K562 (cell line): ENCODE results near the gene DNAJC6. TPM values are rescaled to one million over a fixed set of nuclear protein-coding genes. Genes with fewer than 3 reads are reported as not detected.

Source experiments
- ARNT ChIP-seq, 2 experiments: fragments of 450-650 bp; IDR thresholded peaks; 2 replicates each; pipeline ENCODE4 v1.6.1; 2016; ENCODE audit warnings: mild to moderate bottlenecking in 1 of 2
- BHLHE40 ChIP-seq: IDR thresholded peaks from 2 replicates; pipeline ENCODE4 v1.6.1; 2011; ENCODE audit warnings: low read length, improper control_type of control experiment
- BMI1 ChIP-seq: fragments of 150-350 bp; IDR thresholded peaks from 2 replicates; pipeline ENCODE4 v1.6.1; 2014; ENCODE audit warnings: low read length
- CBFA2T2 ChIP-seq: fragments of 450-650 bp; conservative IDR thresholded peaks from 2 replicates; pipeline ENCODE4 v1.6.1; 2017; ENCODE audit warnings: mild to moderate bottlenecking
- CTCF ChIP-seq, 3 experiments: IDR thresholded peaks in 2 of 3; conservative IDR thresholded peaks in 1 of 3; 2 replicates each; pipeline ENCODE4 v1.5.1; 2011 to 2012; ENCODE audit warnings: low read length in 3 of 3, mild to moderate bottlenecking in 3 of 3, control low read depth in 2 of 3, improper control_type of control experiment in 1 of 3, inconsistent platforms in 1 of 3, low read depth in 1 of 3, mixed read lengths in 1 of 3, moderate library complexity in 1 of 3; ENCODE audit not compliant: insufficient read depth in 2 of 3
- EGR1 ChIP-seq: fragments of 450-650 bp; conservative IDR thresholded peaks from 2 replicates; pipeline ENCODE4 v1.6.1; 2017; ENCODE audit warnings: mild to moderate bottlenecking
- HDAC8 ChIP-seq: fragments of 450-650 bp; IDR thresholded peaks from 2 replicates; pipeline ENCODE4 v1.6.1; 2016; ENCODE audit warnings: mild to moderate bottlenecking, missing genetic modification characterization, moderate library complexity, missing compliant biosample characterization
- KHSRP ChIP-seq: fragments of 450-650 bp; IDR thresholded peaks from 2 replicates; pipeline ENCODE4 v1.6.1; 2017
- KLF13 ChIP-seq: fragments of 450-650 bp; IDR thresholded peaks from 2 replicates; pipeline ENCODE4 v1.6.1; 2016; ENCODE audit warnings: missing genetic modification characterization, low read depth, mild to moderate bottlenecking, missing compliant biosample characterization, moderate library complexity, borderline replicate concordance
- MAFG ChIP-seq: fragments of 450-650 bp; conservative IDR thresholded peaks from 2 replicates; pipeline ENCODE4 v1.6.1; 2016; ENCODE audit warnings: missing genetic modification characterization, missing compliant biosample characterization
- MYNN ChIP-seq, 2 experiments: sonication (generic); formaldehyde crosslinking in 1 of 2; IDR thresholded peaks; 2 replicates each; pipeline versions ENCODE4 v1.5.0 to v1.6.1; 2016 to 2020; ENCODE audit warnings: antibody characterized with exemption in 1 of 2, missing genetic modification reagents in 1 of 2
- NUFIP1 ChIP-seq: fragments of 450-650 bp; IDR thresholded peaks from 2 replicates; pipeline ENCODE4 v1.6.1; 2018; ENCODE audit not compliant: partially characterized antibody
- PML ChIP-seq: IDR thresholded peaks from 2 replicates; pipeline ENCODE4 v1.6.1; 2012; ENCODE audit warnings: low read length, inconsistent platforms
- THAP12 ChIP-seq: fragments of 250-450 bp; sonication (Bioruptor Pico); IDR thresholded peaks from 2 replicates; pipeline ENCODE4 v1.9.0; 2021; ENCODE audit warnings: mild to moderate bottlenecking, inconsistent platforms
- XRCC5 ChIP-seq: fragments of 200-400 bp; formaldehyde crosslinking; IDR thresholded peaks from 2 replicates; pipeline ENCODE4 v1.6.1; 2017; ENCODE audit warnings: low read depth, mild to moderate bottlenecking, low read length
- ZNF280A ChIP-seq: fragments of 450-650 bp; IDR thresholded peaks from 2 replicates; pipeline ENCODE4 v1.6.1; 2018; ENCODE audit warnings: mild to moderate bottlenecking, low read depth; ENCODE audit not compliant: partially characterized antibody
- polyA plus RNA-seq, 8 experiments: library from polyadenylated mRNA; depleted of rRNA in 4 of 8; stranded (reverse) in 5 of 8; unstranded in 3 of 8; fragments of >200 nt; fragmentation: Nextera tagmentation in 2 of 8; fragmentation: Illumina TruSeq in 1 of 8; extraction: Ambion mirVana in 2 of 8; extraction: Trizol in 1 of 8; gene quantifications; 2 replicates each; pipeline versions ENCODE4 v1.2.1 to v1.2.3, GENCODE V29; 2011 to 2014; ENCODE audit warnings: inconsistent platforms in 1 of 8, missing spikeins in 1 of 8
- total RNA-seq, 7 experiments: library from RNA; depleted of rRNA in 6 of 7; stranded (reverse); fragments of >200 nt in 6 of 7; fragmentation: Illumina TruSeq in 2 of 7; extraction: Trizol in 2 of 7; gene quantifications; 2 replicates each; pipeline versions ENCODE4 v1.2.1 to v1.2.3, GENCODE V29; 2011 to 2021; ENCODE audit warnings: low replicate concordance in 1 of 7
- TF ChIP-seq, protein P1 (sequence below): fragments of 250-450 bp; sonication (Bioruptor Pico); IDR thresholded peaks from 2 replicates; pipeline ENCODE4 v1.4.0; 2020; ENCODE audit warnings: mild to moderate bottlenecking, moderate library complexity
- TF ChIP-seq, protein P2 (sequence below): sonication (generic); formaldehyde crosslinking; IDR thresholded peaks from 2 replicates; pipeline ENCODE4 v1.8.0; 2022; ENCODE audit warnings: missing genetic modification reagents, mild to moderate bottlenecking, borderline replicate concordance

Gene DNAJC6
- total and polyA plus RNA-seq, 9 of the 15 experiments (the other 6 are each of a cell fraction or from before 2014, with no cell fraction given): 6.7 to 78.7 (median 28.0) TPM

GRCh38 chr1:65292861-65293593, 16.3 kb upstream of the DNAJC6 start (continued):
- TF ChIP-seq THAP12 (CRISPR knock-in tag) (no peak), ZNF280A (no peak), HDAC8 (tag) (peak; percentile 47; the same call in 1 of the 2 replicates), KHSRP (peak; percentile 77; the same call in 1 of the 2 replicates), CTCF (IDR thresholded peaks at IDR 0.05 in 2 of 3, conservative IDR thresholded peaks at IDR 0.05 in 1 of 3; ENCODE audit: insufficient read depth in 2 of 3, low read depth in 1 of 3, low read length in 3 of 3) (no peak), ARNT (IDR thresholded peaks at IDR 0.05) (peak; percentile 96 to 98), MAFG (tag) (no peak), CBFA2T2 (peak; percentile 99), PML (peak; percentile 99), MYNN (IDR thresholded peaks at IDR 0.05) (peak; percentile 97), MYNN (CRISPR knock-in tag; IDR thresholded peaks at IDR 0.05) (no peak), BHLHE40 (peak; percentile 82), BMI1 (no peak), EGR1 (0 out of 2 replicates have a peak, but pooled peaks have one; percentile 24), KLF13 (tag) (peak; percentile 39; the same call in 1 of the 2 replicates), NUFIP1 (peak; percentile 12), XRCC5 (0 out of 2 replicates have a peak, but pooled peaks have one; percentile 41)
- TF ChIP-seq, protein P1, sequence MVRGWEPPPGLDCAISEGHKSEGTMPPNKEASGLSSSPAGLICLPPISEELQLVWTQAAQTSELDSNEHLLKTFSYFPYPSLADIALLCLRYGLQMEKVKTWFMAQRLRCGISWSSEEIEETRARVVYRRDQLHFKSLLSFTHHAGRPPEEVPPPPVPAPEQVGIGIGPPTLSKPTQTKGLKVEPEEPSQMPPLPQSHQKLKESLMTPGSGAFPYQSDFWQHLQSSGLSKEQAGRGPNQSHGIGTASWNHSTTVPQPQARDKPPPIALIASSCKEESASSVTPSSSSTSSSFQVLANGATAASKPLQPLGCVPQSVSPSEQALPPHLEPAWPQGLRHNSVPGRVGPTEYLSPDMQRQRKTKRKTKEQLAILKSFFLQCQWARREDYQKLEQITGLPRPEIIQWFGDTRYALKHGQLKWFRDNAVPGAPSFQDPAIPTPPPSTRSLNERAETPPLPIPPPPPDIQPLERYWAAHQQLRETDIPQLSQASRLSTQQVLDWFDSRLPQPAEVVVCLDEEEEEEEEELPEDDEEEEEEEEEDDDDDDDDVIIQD (CRISPR knock-in tag): no peak
- TF ChIP-seq, protein P2, sequence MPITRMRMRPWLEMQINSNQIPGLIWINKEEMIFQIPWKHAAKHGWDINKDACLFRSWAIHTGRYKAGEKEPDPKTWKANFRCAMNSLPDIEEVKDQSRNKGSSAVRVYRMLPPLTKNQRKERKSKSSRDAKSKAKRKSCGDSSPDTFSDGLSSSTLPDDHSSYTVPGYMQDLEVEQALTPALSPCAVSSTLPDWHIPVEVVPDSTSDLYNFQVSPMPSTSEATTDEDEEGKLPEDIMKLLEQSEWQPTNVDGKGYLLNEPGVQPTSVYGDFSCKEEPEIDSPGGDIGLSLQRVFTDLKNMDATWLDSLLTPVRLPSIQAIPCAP (CRISPR knock-in tag): no peak
